Superior temporal gyrus (tissue), 1 donor: ENCODE data around the gene UTS2.

Experiments
- DNase-seq: peaks from one replicate; pipeline ENCODE4 v3.0.0-alpha.2; 2016; ENCODE audit errors: extremely low spot score

Gene UTS2

GRCh38 chr1:7813677-7814373 lies 39.0 kb downstream of the UTS2 start:
- no peak for DNase-seq

GRCh38 chr1:7811476-7811875 lies 41.4 kb downstream of the UTS2 start:
- no peak for DNase-seq

- DNase-seq, result no peak
Observed at GRCh38 chr1:7810395-7810794, 42.5 kb downstream of the UTS2 start.

- DNase-seq, result no peak
Observed at GRCh38 chr1:7809742-7810141, 43.1 kb downstream of the UTS2 start.

GRCh38 chr1:7808253-7808844 lies 44.5 kb downstream of the UTS2 start:
- DNase-seq, result peak; percentile 43

GRCh38 chr1:7805460-7805859 lies 47.4 kb downstream of the UTS2 start:
- no peak for DNase-seq
